GM21723 (cell line): ENCODE measurements around the gene ST3GAL3.

Experiments
- ATAC-seq: cut with Tn5 transposase; IDR thresholded peaks from one replicate; pipeline ENCODE4 v1.9.1; 2021; ENCODE audit warnings: mild to moderate bottlenecking, moderate library complexity; ENCODE audit not compliant: unreplicated experiment

Gene ST3GAL3

DNA sequence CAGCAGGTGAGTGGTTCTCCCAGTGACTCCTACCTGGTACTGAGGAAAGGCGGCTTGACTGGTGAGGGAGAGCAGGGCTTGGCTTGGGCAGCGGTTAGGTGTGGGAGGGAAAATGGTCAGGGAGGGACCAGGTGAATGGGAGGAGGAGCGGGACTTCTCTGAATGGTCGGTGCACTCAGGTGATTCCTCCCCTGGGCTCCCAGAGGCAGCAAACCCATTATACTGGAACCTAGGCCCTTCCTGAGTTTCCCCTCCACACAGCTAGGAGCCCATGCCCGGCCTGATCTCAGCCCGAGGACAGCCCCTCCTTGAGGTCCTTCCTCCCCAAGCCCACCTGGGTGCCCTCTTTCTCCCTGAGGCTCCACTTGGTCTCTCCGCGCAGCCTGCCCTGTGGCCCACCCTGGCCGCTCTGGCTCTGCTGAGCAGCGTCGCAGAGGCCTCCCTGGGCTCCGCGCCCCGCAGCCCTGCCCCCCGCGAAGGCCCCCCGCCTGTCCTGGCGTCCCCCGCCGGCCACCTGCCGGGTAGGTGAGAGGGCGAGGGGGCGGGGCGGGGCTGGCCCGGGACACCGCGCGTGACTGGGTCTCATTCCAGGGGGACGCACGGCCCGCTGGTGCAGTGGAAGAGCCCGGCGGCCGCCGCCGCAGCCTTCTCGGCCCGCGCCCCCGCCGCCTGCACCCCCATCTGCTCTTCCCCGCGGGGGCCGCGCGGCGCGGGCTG lies 228.5 kb downstream of the ST3GAL3 start:
- no peak for ATAC-seq

- no peak for ATAC-seq
Measured at GRCh38 chr1:43936431-43937151, 229.3 kb downstream of the ST3GAL3 start.

GRCh38 chr1:43937179-43937865 lies 230.0 kb downstream of the ST3GAL3 start:
- ATAC-seq: no peak

GRCh38 chr1:43938383-43938782 lies 231.0 kb downstream of the ST3GAL3 start:
- no peak for ATAC-seq

DNA sequence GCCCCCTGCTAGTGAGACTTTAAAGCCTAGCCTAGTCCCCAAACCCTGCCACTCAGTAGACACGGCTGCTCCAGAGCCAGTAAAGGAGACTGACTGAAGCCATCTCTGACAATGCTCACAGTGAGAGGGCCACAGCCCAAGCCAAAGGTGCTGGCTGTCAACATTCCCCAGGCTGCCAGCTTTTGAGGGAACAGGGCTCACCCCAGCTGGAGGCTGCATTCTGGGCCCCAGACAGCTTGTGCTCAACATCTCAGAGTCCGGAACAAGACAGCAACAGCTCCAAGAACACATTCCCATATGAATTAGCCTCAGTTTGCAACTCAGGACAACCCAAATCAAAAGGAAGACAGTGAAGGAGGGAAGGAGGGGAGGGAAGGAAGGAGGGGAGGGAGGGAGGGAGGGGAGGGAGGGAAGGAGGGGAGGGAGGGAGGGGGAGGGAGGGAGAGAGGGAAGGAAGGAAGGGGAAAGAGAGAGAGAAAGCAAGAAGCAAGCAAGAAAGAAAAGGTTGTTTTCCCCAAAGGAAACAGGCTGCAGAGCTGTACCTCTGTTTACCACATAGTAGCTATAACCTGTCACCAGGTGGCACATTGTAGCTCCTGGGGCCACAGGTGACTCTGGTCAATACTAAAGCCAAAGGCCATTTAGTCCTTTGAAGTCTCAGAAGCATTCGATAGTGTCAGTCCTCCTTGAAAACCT lies 231.7 kb downstream of the ST3GAL3 start:
- no peak for ATAC-seq

DNA sequence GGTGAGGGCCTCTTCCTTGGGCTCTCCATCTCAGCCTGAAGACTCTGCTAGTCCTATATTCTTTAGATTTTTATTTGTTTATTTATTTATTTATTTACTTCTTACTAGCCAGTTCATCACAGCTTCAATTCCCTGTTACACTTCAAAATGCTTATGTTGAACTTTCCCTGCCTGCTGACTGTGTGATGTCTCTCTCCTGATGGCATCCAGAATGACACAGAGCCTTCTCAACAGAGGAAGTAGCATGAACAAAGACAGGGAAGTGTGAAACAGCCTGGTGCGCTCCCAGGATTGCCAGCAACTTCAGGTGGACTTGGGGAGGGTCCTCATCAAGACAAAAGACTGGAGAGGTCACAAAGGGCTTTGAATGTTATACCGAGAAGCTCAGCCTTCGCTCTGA lies 235.1 kb downstream of the ST3GAL3 start:
- no peak for ATAC-seq

GRCh38 chr1:43944860-43945259 lies 237.5 kb downstream of the ST3GAL3 start:
- no peak for ATAC-seq

DNA sequence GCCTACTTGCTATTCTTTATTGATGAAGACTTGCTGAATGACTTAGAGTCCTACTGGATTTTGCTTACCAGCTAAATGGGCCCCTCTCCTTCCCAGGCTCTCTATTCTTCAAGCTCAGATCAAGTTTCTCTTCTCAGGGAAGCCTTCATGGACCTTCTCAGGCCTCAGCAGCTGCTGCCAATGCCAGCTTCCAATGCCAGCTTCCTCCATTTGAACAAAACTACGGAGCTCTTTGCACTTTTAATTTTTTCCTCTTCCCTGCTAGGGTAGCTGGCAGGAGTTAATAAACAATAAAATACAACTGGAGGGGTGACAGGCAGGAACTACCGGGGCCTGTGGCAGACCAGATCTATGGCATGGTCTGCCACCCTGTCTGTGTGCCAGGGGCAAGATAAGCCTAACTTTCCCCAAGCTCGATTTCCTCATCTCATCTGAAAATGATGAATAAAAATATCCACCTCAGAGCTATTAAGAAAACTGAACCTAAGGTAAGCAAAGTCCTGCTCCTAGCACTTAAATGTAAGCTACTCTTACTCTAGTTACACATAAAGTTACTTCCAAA lies 238.4 kb downstream of the ST3GAL3 start:
- no peak for ATAC-seq

- ATAC-seq: peak; percentile 95
Measured at GRCh38 chr1:43946236-43947060, 239.1 kb downstream of the ST3GAL3 start, which contains the start of gene IPO13. TSS of gene IPO13 (plus strand) at chr1:43946950. CDS start at chr1:43947601, 651 bp downstream.

DNA sequence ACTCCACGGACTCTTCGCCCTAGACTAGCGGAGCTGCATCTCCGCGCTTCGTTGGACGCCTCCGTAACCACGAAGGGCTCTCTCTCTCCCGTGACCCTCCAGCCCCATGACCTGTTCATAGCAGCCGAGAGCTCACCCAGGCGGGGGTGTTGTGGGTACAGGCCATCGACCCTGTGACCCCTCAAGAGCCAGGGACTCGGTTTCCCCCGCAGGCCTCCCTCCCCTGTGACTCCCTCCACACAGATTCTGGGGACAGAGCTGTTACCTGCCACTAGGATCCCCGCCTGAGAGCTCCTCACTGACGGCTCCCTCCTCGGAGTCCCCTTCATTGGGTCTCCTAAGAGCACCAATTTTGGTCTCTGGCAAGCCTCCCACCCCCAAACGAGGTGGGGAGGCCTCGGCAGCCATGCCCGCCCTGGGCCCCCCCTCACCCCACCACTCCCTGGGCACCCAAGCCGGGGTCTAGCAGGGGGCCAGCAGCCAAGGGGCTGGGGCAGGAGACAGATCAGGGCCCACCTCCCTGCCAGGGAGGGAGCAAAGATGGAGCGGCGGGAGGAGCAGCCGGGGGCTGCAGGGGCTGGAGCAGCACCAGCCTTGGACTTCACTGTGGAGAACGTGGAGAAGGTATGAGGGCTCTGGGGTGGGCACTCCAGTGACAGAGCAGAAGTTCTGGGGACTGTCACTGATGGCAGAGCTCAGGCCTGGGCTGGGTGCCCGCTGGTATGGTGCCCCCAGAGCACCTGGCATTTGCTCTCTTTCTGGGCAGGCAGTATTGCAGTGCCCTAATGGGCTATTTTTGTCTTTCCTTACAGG lies 239.9 kb downstream of the ST3GAL3 start:
- peak; percentile 3 for ATAC-seq

DNA sequence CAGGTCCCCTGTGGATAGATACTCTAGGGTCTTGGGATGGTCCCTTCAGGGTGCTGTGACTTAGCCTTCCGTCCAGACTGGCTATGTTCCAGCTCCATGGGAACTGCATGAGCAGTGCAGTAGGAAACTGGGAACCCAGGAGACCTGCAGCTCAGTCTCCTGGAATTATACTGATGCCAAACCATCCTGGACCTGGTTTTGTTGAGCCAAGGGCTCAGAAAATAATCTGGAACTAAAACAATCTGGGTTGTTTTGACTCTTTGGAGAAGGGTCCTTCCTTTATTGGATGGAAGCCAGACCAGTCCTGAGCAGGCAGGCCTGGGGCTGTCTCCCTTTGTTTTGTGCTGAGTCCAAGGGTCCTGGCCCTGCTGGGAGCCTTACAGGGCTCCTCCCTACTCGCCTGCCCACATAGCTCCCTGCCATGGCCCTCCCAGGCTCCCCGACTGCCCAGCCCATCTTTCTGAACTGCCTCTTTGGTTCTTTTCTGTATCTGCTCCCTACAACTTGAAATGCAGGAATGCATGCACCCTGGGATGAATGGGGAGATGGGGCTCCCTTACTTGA lies 240.6 kb downstream of the ST3GAL3 start:
- no peak for ATAC-seq

GRCh38 chr1:43949678-43950077 lies 242.3 kb downstream of the ST3GAL3 start:
- no peak for ATAC-seq

GRCh38 chr1:43951021-43951985 lies 244.0 kb downstream of the ST3GAL3 start:
- no peak for ATAC-seq

- ATAC-seq: no peak
Measured at GRCh38 chr1:43952731-43953346, 245.5 kb downstream of the ST3GAL3 start.

- no peak for ATAC-seq
Measured at GRCh38 chr1:43953361-43953760, 246.0 kb downstream of the ST3GAL3 start.

DNA sequence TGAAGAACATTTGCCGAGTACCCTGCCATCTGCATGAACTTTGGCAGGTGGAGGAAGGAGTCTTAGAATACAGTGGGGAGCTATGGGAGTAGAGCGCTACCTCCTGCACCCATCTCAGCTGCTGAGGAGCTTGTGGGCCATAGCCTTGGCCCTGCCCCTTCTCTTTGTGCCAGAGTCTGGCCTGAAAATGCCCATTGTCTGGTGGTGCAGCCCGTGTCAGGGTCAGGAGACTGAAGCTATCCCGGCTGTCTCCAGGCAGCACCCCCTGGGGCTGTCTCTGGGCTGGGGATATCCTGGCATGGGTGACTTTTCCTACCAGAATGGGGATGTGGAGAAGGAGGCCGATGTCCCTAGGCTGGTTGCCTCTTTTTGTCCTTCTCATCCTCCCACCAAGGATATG lies 246.7 kb downstream of the ST3GAL3 start:
- no peak for ATAC-seq

DNA sequence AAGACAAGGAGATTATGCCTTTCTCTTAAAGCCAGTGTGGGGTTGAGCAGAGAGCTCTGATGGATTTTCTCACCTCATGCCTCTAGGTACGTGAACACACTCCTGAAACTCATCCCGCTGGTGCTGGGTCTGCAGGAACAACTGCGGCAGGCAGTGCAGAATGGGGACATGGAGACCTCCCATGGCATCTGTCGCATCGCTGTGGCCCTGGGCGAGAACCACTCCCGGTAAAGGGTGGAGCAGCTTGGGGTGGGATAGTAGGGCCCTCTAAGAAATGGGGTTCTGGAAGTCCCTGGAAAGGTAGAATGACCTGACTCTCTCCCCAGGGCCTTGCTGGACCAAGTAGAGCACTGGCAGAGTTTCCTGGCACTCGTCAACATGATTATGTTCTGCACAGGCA lies 248.9 kb downstream of the ST3GAL3 start:
- no peak for ATAC-seq
